IMR-90 (cell line): ENCODE data around the gene PSAP. TPM values are rescaled to one million over a fixed set of nuclear protein-coding genes. Genes with fewer than 3 reads are reported as not detected.

ENCODE experiments used
- ATAC-seq: fragments of 200-7000 bp; cut with Tn5 transposase; 2 replicates; pipeline ENCODE4 v1.9.1; 2020; ENCODE audit warnings: low read depth, mild to moderate bottlenecking, moderate library complexity
- BruUV-seq: library from RNA; stranded (reverse); fragments of 400-500 nt; replicated peaks from 2 replicates; lab custom pipeline; 2021; lab: Mats Ljungman, UMichigan
- CTCF ChIA-PET: fragments of 300-600 bp; formaldehyde crosslinking; extraction: SDS; loops from one replicate; lab custom pipeline; 2021; ENCODE audit warnings: antibody characterized with exemption; lab: Yijun Ruan, JAX
- POLR2A ChIA-PET: fragments of 300-600 bp; sonication (Branson Sonifier 250); formaldehyde crosslinking; loops from one replicate; lab custom pipeline; 2022; ENCODE audit warnings: antibody characterized with exemption; ENCODE audit not compliant: unreplicated experiment; lab: Charles Lee
- DNase-seq: peaks from one replicate; pipeline ENCODE4 v3.0.0; 2013
- H2AFZ ChIP-seq: replicated peaks from 2 replicates; pipeline ENCODE3; 2013; ENCODE audit warnings: low read length, mild to moderate bottlenecking; ENCODE audit not compliant: poor library complexity
- H2AK5ac ChIP-seq: 2 replicates; pipeline ENCODE4 v1.6.1; 2013; ENCODE audit warnings: low read depth, low read length, inconsistent platforms
- H2AK9ac ChIP-seq: replicated peaks from 2 replicates; pipeline ENCODE3; 2013; ENCODE audit warnings: mild to moderate bottlenecking, low read depth, low read length, moderate library complexity; ENCODE audit not compliant: poor library complexity
- H2BK120ac ChIP-seq: 2 replicates; pipeline ENCODE4 v1.6.1; 2013; ENCODE audit warnings: low read depth, low read length, inconsistent platforms
- H2BK15ac ChIP-seq: 3 replicates; pipeline ENCODE4 v1.6.1; 2013; ENCODE audit warnings: low read depth, low read length, inconsistent platforms
- H2BK20ac ChIP-seq: 2 replicates; pipeline ENCODE4 v1.6.1; 2013; ENCODE audit warnings: low read depth, mild to moderate bottlenecking, inconsistent platforms, low read length, moderate library complexity
- H2BK5ac ChIP-seq: 2 replicates; pipeline ENCODE4 v1.6.1; 2013; ENCODE audit warnings: mild to moderate bottlenecking, low read depth, low read length, inconsistent platforms; ENCODE audit not compliant: poor library complexity, severe bottlenecking
- H3K14ac ChIP-seq: replicated peaks from 2 replicates; pipeline ENCODE4 v1.6.1; 2013; ENCODE audit warnings: low read depth, low read length, inconsistent platforms
- H3K18ac ChIP-seq: 2 replicates; pipeline ENCODE4 v1.6.1; 2013; ENCODE audit warnings: low read depth, low read length, control low read depth
- H3K23ac ChIP-seq: 2 replicates; pipeline ENCODE4 v1.6.1; 2013; ENCODE audit warnings: low read depth, low read length, inconsistent platforms
- H3K27ac ChIP-seq: 2 replicates; pipeline ENCODE4 v1.5.1; 2013; ENCODE audit warnings: mild to moderate bottlenecking, control low read depth, low read length; ENCODE audit not compliant: insufficient read depth
- H3K27me3 ChIP-seq: 2 replicates; pipeline ENCODE4 v1.6.1; 2013; ENCODE audit warnings: low read length; ENCODE audit not compliant: control insufficient read depth, insufficient read depth
- H3K36me3 ChIP-seq: 2 replicates; pipeline ENCODE4 v1.6.1; 2013; ENCODE audit warnings: low read length, mixed read lengths; ENCODE audit not compliant: control insufficient read depth, insufficient read depth
- H3K4ac ChIP-seq: 2 replicates; pipeline ENCODE4 v1.6.1; 2013; ENCODE audit warnings: low read depth, low read length, inconsistent platforms
- H3K4me1 ChIP-seq: 2 replicates; pipeline ENCODE4 v1.6.1; 2013; ENCODE audit warnings: low read length, mixed read lengths; ENCODE audit not compliant: control insufficient read depth, insufficient read depth
- H3K4me2 ChIP-seq: 2 replicates; pipeline ENCODE4 v1.6.1; 2013; ENCODE audit warnings: low read depth, mild to moderate bottlenecking, control low read depth, low read length, moderate library complexity
- H3K4me3 ChIP-seq: 2 replicates; pipeline ENCODE4 v1.5.1; 2013; ENCODE audit warnings: low read depth, mild to moderate bottlenecking, control low read depth, low read length, moderate library complexity; ENCODE audit not compliant: insufficient read depth
- H3K56ac ChIP-seq: 2 replicates; pipeline ENCODE4 v1.6.1; 2013; ENCODE audit warnings: low read length, inconsistent platforms; ENCODE audit not compliant: insufficient read depth; ENCODE audit errors: extremely low read depth
- H3K79me1 ChIP-seq, 2 experiments: 2 replicates each; pipeline ENCODE4 v1.6.1; 2013; ENCODE audit warnings: low read length in 2 of 2, inconsistent platforms in 1 of 2, low read depth in 1 of 2
- H3K9ac ChIP-seq: 2 replicates; pipeline ENCODE4 v1.6.1; 2013; ENCODE audit warnings: low read depth, low read length, control low read depth
- H3K9me1 ChIP-seq: 2 replicates; pipeline ENCODE4 v1.6.1; 2013; ENCODE audit warnings: low read length, inconsistent platforms; ENCODE audit not compliant: insufficient read depth
- H3K9me3 ChIP-seq: 2 replicates; pipeline ENCODE4 v1.6.1; 2013; ENCODE audit warnings: low read length; ENCODE audit not compliant: control insufficient read depth, insufficient read depth
- H4K20me1 ChIP-seq: 2 replicates; pipeline ENCODE4 v1.6.1; 2013; ENCODE audit warnings: low read length, inconsistent platforms; ENCODE audit not compliant: insufficient read depth
- H4K5ac ChIP-seq: 2 replicates; pipeline ENCODE4 v1.6.1; 2013; ENCODE audit warnings: mild to moderate bottlenecking, low read depth, low read length, control low read depth
- H4K8ac ChIP-seq, 2 experiments: 2 replicates each; pipeline ENCODE4 v1.6.1; 2013; ENCODE audit warnings: low read depth in 2 of 2, low read length in 2 of 2, control low read depth in 1 of 2, inconsistent platforms in 1 of 2
- H4K91ac ChIP-seq: 2 replicates; pipeline ENCODE4 v1.6.1; 2013; ENCODE audit warnings: low read depth, low read length, inconsistent platforms; ENCODE audit not compliant: insufficient read depth
- CHD1 ChIP-seq: IDR thresholded peaks from 2 replicates; pipeline ENCODE4 v1.6.1; 2012; ENCODE audit warnings: low read depth, low read length, improper control_type of control experiment
- FOS ChIP-seq: fragments of 150-350 bp; IDR thresholded peaks from 2 replicates; pipeline ENCODE4 v1.6.1; 2016; ENCODE audit warnings: low read depth, low read length
- MAFK ChIP-seq: IDR thresholded peaks from 2 replicates; pipeline ENCODE4 v1.6.1; 2012; ENCODE audit warnings: low read depth, low read length, improper control_type of control experiment
- MAZ ChIP-seq: IDR thresholded peaks from 2 replicates; pipeline ENCODE4 v1.6.1; 2012; ENCODE audit warnings: low read depth, mild to moderate bottlenecking, low read length, improper control_type of control experiment, moderate library complexity, borderline replicate concordance
- RCOR1 ChIP-seq: IDR thresholded peaks from 2 replicates; pipeline ENCODE4 v1.6.1; 2012; ENCODE audit warnings: mild to moderate bottlenecking, low read length, improper control_type of control experiment; ENCODE audit not compliant: insufficient replicate concordance
- WGBS, 2 experiments: methylation state at CpG; one replicate each; pipeline versions ENCODE4 v1.1.5 to v1.1.7; 2013; ENCODE audit warnings: missing lambda C conversion rate in 2 of 2; ENCODE audit not compliant: insufficient read length in 1 of 2; ENCODE audit errors: extremely low coverage in 2 of 2; 5-methylcytosine and 5-hydroxymethylcytosine counted together
- dilution Hi-C: fragments of 300-500 bp; cut with HindIII; formaldehyde crosslinking; loops from one replicate; pipeline ENCODE4 v1.14.3; 2018; ENCODE audit warnings: low sequenced_read_pairs; ENCODE audit not compliant: unreplicated experiment
- in situ Hi-C: fragments of 300-500 bp; cut with MboI; formaldehyde crosslinking; loops from 3 replicates; pipeline ENCODE4 v1.14.3; 2019; ENCODE audit warnings: low sequenced_read_pairs, inconsistent platforms, mixed read lengths
- intact Hi-C: fragments of 100-400 bp; cut with micrococcal nuclease; formaldehyde crosslinking; loops from 2 replicates; pipeline ENCODE4 v1.10.0; 2022
- polyA plus RNA-seq, 3 experiments: library from polyadenylated mRNA; depleted of rRNA; stranded (reverse); fragments of >200 nt; gene quantifications; 2 replicates each; pipeline ENCODE4 v1.2.3, GENCODE V29; 2012; ENCODE audit warnings: low replicate concordance in 1 of 3
- total RNA-seq: library from RNA; depleted of rRNA; stranded (reverse); fragments of >200 nt; gene quantifications from 2 replicates; pipeline ENCODE4 v1.2.3, GENCODE V29; 2012
- TF ChIP-seq, protein P1 (sequence below): conservative IDR thresholded peaks from 2 replicates; pipeline ENCODE4 v1.5.1; 2012; ENCODE audit warnings: mild to moderate bottlenecking, low read depth, low read length, improper control_type of control experiment
- TF ChIP-seq, protein P2 (sequence below): fragments of 150-350 bp; IDR thresholded peaks from 2 replicates; pipeline ENCODE4 v1.6.1; 2017; ENCODE audit warnings: mild to moderate bottlenecking, antibody characterized with exemption, low read length, low read depth
- TF ChIP-seq, protein P3 (sequence below): fragments of 150-350 bp; IDR thresholded peaks from 2 replicates; pipeline ENCODE4 v1.6.1; 2016; ENCODE audit warnings: low read depth, mild to moderate bottlenecking, low read length, moderate library complexity, borderline replicate concordance

Gene PSAP
- total and polyA plus RNA-seq, 2 of the 4 experiments (the other 2 are of a cell fraction), result 216 to 876 TPM

DNA sequence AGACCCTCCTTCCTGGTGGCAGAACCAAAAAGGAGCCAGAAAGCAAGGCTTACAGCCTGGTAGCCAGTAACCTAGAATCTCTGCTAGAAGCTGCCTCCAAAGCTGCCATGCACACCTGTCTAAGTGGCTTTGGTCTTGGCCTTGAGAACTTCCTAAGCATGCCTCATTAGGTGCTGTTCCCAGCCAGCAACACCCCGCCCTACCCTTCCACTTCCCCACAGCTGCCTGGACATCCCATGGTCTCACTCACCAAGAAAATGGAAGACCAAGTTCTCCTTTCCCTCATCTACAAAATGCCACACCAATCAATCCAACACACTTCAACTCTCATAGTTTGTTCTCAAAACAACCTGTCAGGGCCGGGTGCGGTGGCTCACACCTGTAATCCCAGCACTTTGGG is 4.2 kb downstream of the PSAP start:
- in situ Hi-C loops, result no loop called here
- DNase-seq, result no peak
- no peak for ATAC-seq
- Histone ChIP-seq H3K4me2 (no peak overlapping the region), H3K56ac (no peak overlapping the region), H3K36me3 (no peaks in the 10 kb centered on the region), H3K4me3 (no peak overlapping the region), H3K14ac (no peak overlapping the region), H2BK5ac (no peak overlapping the region), H3K9me1 (peaks cover 15% of the 10 kb centered on the region), H2AK9ac (peak overlapping the region; percentile 5), H3K23ac (no peak overlapping the region), H2BK15ac (no peak overlapping the region), H4K8ac (no peak overlapping the region), H3K9me3 (no peaks in the 10 kb centered on the region), H2BK120ac (no peak overlapping the region), H2AK5ac (no peak overlapping the region), H3K9ac (no peak overlapping the region), H3K4me1 (peaks cover 9% of the 10 kb centered on the region), H3K27me3 (no peaks in the 10 kb centered on the region), H2AFZ (no peak overlapping the region), H3K18ac (no peak overlapping the region), H3K4ac (no peak overlapping the region), H4K91ac (no peak overlapping the region), H2BK20ac (no peak overlapping the region), H4K20me1 (peaks cover 84% of the 10 kb centered on the region), H3K27ac (no peak overlapping the region), H4K5ac (no peak overlapping the region), H3K79me1 (peaks cover 16 to 81% of the 10 kb centered on the region in 2 experiments)
- CTCF ChIA-PET, result no interaction called here
- WGBS, 2 experiments, result 100% methylated on average over 1 of the region's 3 CpGs; no CpG with 5 or more reads in 1 of the 2 experiments
- BruUV-seq, result no TSS peak
- intact Hi-C loops, result no loop called here
- TF ChIP-seq MAZ (no peak), FOS (no peak), RCOR1 (no peak), CHD1 (no peak), MAFK (no peak)
- TF ChIP-seq, protein P1, sequence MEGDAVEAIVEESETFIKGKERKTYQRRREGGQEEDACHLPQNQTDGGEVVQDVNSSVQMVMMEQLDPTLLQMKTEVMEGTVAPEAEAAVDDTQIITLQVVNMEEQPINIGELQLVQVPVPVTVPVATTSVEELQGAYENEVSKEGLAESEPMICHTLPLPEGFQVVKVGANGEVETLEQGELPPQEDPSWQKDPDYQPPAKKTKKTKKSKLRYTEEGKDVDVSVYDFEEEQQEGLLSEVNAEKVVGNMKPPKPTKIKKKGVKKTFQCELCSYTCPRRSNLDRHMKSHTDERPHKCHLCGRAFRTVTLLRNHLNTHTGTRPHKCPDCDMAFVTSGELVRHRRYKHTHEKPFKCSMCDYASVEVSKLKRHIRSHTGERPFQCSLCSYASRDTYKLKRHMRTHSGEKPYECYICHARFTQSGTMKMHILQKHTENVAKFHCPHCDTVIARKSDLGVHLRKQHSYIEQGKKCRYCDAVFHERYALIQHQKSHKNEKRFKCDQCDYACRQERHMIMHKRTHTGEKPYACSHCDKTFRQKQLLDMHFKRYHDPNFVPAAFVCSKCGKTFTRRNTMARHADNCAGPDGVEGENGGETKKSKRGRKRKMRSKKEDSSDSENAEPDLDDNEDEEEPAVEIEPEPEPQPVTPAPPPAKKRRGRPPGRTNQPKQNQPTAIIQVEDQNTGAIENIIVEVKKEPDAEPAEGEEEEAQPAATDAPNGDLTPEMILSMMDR, result no peak
- TF ChIP-seq, protein P2, sequence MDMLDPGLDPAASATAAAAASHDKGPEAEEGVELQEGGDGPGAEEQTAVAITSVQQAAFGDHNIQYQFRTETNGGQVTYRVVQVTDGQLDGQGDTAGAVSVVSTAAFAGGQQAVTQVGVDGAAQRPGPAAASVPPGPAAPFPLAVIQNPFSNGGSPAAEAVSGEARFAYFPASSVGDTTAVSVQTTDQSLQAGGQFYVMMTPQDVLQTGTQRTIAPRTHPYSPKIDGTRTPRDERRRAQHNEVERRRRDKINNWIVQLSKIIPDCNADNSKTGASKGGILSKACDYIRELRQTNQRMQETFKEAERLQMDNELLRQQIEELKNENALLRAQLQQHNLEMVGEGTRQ, result no peak
- TF ChIP-seq, protein P3, sequence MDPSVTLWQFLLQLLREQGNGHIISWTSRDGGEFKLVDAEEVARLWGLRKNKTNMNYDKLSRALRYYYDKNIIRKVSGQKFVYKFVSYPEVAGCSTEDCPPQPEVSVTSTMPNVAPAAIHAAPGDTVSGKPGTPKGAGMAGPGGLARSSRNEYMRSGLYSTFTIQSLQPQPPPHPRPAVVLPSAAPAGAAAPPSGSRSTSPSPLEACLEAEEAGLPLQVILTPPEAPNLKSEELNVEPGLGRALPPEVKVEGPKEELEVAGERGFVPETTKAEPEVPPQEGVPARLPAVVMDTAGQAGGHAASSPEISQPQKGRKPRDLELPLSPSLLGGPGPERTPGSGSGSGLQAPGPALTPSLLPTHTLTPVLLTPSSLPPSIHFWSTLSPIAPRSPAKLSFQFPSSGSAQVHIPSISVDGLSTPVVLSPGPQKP, result no peak
- dilution Hi-C loops, result no loop called here
- POLR2A ChIA-PET, result no interaction called here
